IPS DF 19.7 (cell line): ENCODE results near the gene CD300A.

Experiments
- DNase-seq: peaks from one replicate; pipeline ENCODE4 v3.0.0-alpha.2; 2013; ENCODE audit warnings: low read depth, low spot score

Gene CD300A

DNA sequence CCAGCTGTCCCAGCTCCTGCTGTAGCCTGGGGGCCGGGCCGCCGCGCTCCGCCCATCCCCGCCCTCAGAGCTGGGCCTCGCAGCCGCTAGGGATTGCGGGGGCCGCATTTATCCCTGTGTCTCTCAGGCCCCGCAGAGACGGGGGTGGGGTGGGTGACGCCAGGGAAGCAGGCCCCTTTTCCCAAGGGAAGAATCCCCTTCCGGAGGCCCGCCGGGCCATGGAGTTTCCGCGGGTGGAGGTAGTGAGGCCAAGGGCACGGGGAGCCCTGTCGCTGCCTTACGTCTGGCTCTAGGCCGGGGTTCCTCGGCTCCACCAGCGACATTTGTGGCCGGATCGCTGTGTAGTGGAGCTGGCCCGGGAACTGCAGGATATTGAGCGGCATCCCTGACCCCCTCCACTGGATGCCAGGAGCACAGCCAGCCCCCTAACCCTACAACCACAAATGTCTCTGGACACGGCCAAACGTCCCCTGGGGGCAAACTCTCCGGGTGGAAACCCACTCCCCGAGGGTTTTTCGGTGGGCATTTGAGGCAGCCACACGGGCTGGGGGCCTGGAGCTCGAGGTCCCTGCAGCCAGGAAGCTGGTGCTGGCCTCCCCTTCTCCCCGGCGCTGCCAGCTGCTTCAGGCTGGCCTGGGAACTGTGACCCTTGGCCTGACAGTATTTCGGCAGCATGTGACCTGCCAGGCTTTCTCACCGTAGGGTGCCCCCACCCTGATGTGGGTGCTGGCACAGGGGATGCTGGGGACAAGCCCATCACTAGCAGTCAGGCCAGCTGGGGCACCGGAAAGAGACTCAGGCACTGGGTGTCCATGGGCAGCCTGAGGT, 12.0 kb upstream of the CD300A start:
- DNase-seq, result no peak

DNA sequence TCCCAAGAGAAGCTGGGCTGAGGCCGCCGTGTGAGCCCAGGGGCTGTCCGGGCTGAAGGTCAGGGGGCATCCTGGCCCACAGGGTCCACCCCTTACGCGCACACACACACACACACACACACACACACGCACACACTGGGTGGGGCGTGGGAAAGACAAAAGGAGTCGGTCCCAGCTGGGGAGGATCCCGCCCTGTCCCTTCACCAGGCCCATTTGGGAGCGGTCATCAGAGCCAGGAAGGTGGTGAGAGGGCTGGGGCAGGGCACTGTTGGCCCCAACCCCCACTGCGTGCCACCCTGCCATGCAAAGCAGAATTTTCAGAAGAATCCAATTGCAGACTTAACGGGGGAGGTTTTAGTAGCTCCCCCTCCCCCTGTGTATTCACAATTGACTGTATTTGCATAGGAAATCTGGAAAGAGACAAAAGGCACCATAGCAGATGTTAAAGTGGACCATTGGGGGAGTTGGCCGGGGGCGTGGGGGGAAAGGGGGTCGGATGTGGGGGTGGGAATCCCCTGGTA, 11.3 kb upstream of the CD300A start:
- DNase-seq, result no peak

DNA sequence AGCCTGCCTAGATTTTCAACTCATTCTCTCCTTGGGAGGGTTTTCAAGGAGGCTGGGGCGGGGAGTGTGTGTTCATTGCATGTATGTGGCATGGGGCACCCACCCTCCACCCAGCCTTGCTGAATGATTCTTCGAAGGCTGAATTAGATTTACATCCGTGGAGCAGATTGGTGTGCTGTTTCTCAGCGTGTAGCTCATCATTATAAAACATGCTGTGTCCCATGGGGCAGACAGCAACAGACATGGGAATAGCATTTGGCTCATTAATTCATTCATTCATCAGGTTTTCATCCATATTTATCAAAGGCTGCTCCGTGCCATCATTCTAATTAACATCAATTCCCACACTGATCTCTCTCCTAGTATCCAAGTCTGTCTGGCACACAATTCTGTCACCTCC, 10.6 kb upstream of the CD300A start:
- DNase-seq, result no peak

DNA sequence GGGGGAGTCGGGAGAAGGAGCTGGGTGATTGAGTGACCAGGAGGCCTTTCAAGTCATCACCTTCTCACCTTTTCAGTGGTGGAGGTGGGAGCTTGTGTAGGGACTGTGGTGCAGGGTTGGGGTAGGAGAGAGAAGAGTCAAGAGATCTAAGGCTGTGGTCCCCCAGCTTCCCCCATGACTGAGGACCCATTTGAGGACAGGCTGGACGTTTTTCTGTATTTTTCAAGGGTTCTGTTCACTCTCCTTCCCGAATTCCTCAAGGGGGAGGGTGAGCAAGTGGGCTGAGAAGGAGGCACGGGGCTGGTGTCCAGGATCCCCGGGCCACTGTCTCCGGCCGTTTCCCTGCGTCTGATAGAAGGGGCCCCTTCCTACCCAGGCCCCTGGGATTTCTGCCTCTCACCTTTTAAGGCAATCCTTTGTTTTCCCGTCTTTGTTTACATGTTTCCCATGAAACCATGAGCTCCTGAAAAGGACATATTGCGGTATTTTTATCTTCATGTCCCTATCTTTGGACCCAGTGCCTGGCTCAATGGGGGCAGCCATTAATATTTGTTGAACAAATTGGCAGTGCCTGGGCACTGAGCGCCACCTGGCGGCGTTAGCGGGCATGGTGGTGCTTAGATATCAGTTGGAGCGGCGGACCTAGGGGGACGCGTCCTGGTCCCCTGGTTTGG, 9.2 kb upstream of the CD300A start:
- no peak for DNase-seq

GRCh38 chr17:74457820-74458166, 8.6 kb upstream of the CD300A start:
- no peak for DNase-seq

GRCh38 chr17:74458835-74459234, 7.6 kb upstream of the CD300A start:
- DNase-seq, result no peak

- DNase-seq, result no peak
Measured at GRCh38 chr17:74459622-74460021, 6.8 kb upstream of the CD300A start.

- no peak for DNase-seq
Measured at GRCh38 chr17:74460241-74460640, 6.2 kb upstream of the CD300A start.

DNA sequence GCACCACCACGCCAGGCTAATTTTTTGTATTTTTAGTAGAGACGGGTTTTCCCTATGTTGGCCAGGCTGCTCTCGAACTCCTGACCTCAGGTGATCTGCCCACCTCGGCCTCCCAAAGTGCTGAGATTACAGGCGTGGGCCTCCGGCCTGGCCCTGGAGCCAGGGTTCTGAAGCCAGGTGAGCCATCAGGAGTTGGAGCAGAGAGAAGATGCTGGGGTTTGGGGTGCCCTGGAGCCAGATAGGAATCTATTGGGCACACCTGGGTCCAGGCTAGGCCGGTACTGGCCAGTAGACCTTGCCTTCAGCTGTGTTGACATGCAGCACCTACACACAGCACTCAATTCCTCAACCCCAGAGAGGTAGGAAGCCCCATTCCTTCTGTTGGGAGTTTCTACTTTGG, 5.4 kb upstream of the CD300A start:
- no peak for DNase-seq

GRCh38 chr17:74461611-74462010, 4.8 kb upstream of the CD300A start:
- DNase-seq, result no peak

GRCh38 chr17:74464730-74465377, 1.6 kb upstream of the CD300A start:
- DNase-seq, result no peak

DNA sequence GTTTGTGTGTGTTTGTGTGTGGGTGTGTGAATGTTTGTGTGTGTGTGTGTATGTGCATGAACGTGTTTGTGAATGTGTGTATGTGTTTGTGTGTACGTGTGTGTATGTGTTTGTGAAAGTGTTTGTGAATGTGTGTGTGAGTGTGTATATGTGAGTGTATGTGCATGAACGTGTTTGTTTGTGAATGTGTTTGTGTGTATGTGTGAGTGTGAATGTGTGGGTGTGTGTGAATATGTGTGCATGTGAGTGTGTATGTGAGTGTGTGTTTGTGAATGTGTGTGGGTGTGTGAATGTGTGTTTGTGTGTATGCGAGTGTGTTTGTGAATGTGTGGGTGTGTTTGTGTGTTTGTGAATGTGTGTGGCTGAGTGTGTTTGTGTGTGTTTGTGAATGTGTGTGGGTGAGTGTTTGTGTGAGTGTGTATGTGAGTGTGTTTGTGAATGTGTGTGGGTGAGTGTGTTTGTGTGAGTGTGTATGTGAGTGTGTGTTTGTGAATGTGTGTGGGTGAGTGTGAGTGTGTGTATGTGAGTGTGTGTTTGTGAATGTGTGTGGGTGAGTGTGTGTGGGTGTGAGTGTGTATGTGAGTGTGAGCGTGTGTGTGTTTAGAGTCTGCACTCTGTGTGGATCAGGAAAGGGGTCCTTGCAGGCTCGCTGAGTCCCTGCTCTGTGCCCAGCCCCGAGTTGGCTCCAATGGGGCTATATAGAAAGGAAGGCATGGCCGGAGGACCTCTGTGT, 890 bp upstream of the CD300A start:
- no peak for DNase-seq

DNA sequence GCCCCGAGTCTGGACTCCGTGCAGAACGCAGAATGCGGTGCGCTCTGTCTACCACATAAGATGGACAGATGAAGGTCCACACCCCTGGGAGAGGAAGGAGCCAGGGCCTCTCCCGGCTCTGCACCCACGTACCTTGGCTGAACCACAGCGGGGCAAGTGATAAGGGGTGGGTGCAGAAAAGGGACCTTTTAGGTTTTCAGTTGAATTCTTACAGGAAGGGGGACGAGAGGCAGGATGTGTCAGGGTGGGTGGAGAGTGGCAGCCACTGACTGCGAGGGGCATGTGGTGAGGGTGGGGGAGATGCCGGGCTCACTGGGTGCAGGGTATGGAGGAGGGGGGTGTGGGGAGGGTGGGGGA, 372 bp downstream of the CD300A start:
- DNase-seq, result no peak

DNA sequence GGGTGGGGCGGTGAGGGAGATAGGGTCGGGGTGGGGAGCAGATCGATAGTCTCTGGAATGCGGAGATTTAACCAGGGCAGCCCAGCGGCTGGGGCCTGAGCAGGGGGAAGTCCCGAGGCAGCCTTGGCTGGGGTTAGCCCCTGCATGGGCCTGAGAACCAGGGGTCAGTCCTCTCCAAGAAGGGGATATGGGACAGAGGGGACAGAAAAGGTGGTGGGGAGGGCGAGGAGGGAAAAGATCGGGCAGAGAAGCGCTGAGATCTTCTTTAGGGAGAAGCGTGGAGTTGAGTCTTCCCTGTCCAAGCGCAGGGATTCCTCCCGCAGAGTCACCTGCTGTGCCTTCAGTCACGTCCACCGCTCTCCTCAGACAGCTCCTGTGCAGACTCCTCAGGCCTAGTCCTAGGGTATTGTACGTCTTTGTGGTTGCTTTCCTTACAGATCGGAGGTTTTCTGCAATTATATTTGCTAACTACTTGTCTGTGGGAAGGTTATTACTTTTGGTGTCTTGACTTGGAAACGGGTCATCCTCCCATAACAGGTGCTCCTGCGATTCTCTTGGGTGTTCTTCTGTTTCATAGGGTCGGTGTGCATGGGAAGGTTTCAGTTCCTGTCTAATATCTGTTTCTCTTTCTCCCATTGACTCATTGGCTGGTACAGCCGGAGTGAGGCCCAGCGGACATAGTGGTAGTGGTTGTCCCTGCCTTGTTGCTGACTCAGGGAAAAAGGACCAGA, 952 bp downstream of the CD300A start:
- DNase-seq, result no peak

- no peak for DNase-seq
Measured at GRCh38 chr17:74471341-74471740, 4.9 kb downstream of the CD300A start.

DNA sequence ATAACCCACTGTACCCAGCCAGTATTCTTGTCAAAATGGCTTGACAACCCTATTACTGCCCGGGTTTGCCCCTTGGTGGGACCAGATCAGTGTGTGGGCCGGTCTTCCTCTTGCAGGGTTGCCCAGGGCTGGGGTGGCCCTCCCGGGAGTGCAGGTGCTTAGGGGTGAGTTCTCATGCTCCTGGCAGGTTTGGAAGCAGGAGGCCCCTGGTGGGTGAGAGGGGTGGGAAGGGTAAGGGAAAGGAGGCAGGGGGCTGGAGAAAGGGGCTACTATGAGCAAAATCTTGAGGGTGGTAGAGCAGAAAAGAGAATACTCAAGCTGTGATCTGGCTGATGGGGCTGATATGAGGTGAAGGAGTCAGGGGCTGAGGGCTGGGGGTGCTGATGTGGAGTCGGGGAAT, 6.5 kb downstream of the CD300A start:
- no peak for DNase-seq

DNA sequence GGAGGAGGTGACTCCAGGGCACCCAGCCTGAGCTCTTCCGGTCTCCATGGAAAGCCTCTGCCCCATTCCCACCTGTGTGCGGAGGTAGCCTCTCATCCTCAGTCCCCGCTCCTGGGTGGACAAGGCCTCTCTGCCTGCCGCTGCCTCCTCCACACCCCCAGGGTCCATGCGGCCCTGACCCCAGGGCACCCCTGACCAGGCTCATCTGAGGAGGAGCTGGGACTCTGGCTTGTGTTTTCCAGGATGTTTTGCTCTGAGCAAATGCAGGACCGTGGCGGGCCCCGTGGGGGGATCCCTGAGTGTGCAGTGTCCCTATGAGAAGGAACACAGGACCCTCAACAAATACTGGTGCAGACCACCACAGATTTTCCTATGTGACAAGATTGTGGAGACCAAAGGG, 6.9 kb downstream of the CD300A start:
- no peak for DNase-seq

- DNase-seq, result no peak
Measured at GRCh38 chr17:74474043-74474792, 7.8 kb downstream of the CD300A start.

GRCh38 chr17:74475189-74475588, 8.8 kb downstream of the CD300A start:
- no peak for DNase-seq

GRCh38 chr17:74477411-74477810, 11.0 kb downstream of the CD300A start:
- no peak for DNase-seq
